K562 (cell line): ENCODE data around the gene TENM3. TPM values are rescaled to one million over a fixed set of nuclear protein-coding genes. Genes with fewer than 3 reads are reported as not detected.

Experiments used
- ATAC-seq: fragments of 200-7000 bp; cut with Tn5 transposase; 3 replicates; pipeline ENCODE4 v1.9.1; 2020; ENCODE audit warnings: moderate library complexity
- BruUV-seq: library from RNA; stranded (reverse); fragments of 400-500 nt; replicated peaks from 2 replicates; lab custom pipeline; 2021; lab: Mats Ljungman, UMichigan
- CTCF ChIA-PET: fragments of 300-600 bp; formaldehyde crosslinking; extraction: SDS; loops from one replicate; lab custom pipeline; 2021; ENCODE audit warnings: low intra/inter-chr PET ratio; lab: Yijun Ruan, JAX
- POLR2A ChIA-PET: fragments of 300-600, 350-650 bp; sonication (Branson Sonifier 250); formaldehyde crosslinking; extraction: SDS; loops from one replicate; lab custom pipeline; 2021; ENCODE audit warnings: antibody characterized with exemption, inconsistent platforms; lab: Yijun Ruan, JAX
- DNase-seq, 4 experiments: peaks; one replicate each; pipeline versions ENCODE4 v3.0.0 to v3.0.0-alpha.2; 2011 to 2018; ENCODE audit warnings: low spot score in 3 of 4, mixed read lengths in 3 of 4; ENCODE audit errors: extremely low read depth in 1 of 4
- FAIRE-seq: peaks from 2 replicates; lab custom pipeline; 2011; peaks lifted over from hg19 to GRCh38; lab: Jason Lieb, UNC
- H2AFZ ChIP-seq: 2 replicates; pipeline ENCODE4 v1.6.0; 2011; ENCODE audit warnings: low read depth, low read length, control low read depth, inconsistent platforms
- H3K27ac ChIP-seq: fragments of 200-600 bp; 3 replicates; pipeline ENCODE4 v1.8.0; 2011; ENCODE audit warnings: low read depth, mild to moderate bottlenecking, control low read depth, inconsistent platforms, low read length, moderate library complexity, mixed read lengths; ENCODE audit errors: extremely low read depth
- H3K27me3 ChIP-seq, 2 experiments: fragments of 300-600 bp in 1 of 2; 2 replicates in 1 of 2; 3 replicates in 1 of 2; pipeline versions ENCODE4 v1.6.0 to v1.8.0; 2011; ENCODE audit warnings: inconsistent platforms in 2 of 2, low read length in 2 of 2, mild to moderate bottlenecking in 1 of 2, mixed read lengths in 1 of 2, moderate library complexity in 1 of 2; ENCODE audit not compliant: control insufficient read depth in 2 of 2, insufficient read depth in 2 of 2
- H3K36me3 ChIP-seq: fragments of 300-600 bp; 3 replicates; pipeline ENCODE4 v1.8.0; 2011; ENCODE audit warnings: mild to moderate bottlenecking, low read length, inconsistent platforms; ENCODE audit not compliant: control insufficient read depth, insufficient read depth
- H3K4me1 ChIP-seq, 2 experiments: fragments of 200-600 bp in 1 of 2; replicated peaks in 1 of 2; 2 replicates in 1 of 2; 3 replicates in 1 of 2; pipeline versions ENCODE4 v1.5.1 to v1.8.0; 2011; ENCODE audit warnings: inconsistent platforms in 2 of 2, low read length in 2 of 2, mild to moderate bottlenecking in 1 of 2, mixed read lengths in 1 of 2, moderate library complexity in 1 of 2; ENCODE audit not compliant: control insufficient read depth in 2 of 2, insufficient read depth in 2 of 2
- H3K4me2 ChIP-seq: 2 replicates; pipeline ENCODE4 v1.6.1; 2011; ENCODE audit warnings: low read length, control low read depth, inconsistent platforms, mixed read lengths; ENCODE audit not compliant: insufficient read depth
- H3K4me3 ChIP-seq: fragments of 200-600 bp; sonication (generic), shearing (Covaris generic); 2 replicates; pipeline ENCODE4 v1.5.1; 2016; ENCODE audit warnings: control low read depth, inconsistent platforms
- H3K79me2 ChIP-seq: fragments of 200-600 bp; 3 replicates; pipeline ENCODE4 v1.8.0; 2011; ENCODE audit warnings: low read length, inconsistent platforms; ENCODE audit not compliant: control insufficient read depth, insufficient read depth
- H3K9ac ChIP-seq, 2 experiments: 2 replicates each; pipeline versions ENCODE4 v1.6.0 to v1.6.1; 2011; ENCODE audit warnings: low read depth in 2 of 2, low read length in 2 of 2, control low read depth in 1 of 2, inconsistent platforms in 1 of 2, mild to moderate bottlenecking in 1 of 2, mixed read lengths in 1 of 2; ENCODE audit not compliant: insufficient read depth in 1 of 2
- H3K9me1 ChIP-seq: one replicate; pipeline ENCODE4 v1.6.0; 2011; ENCODE audit warnings: inconsistent platforms, mild to moderate bottlenecking, low read length, moderate library complexity; ENCODE audit not compliant: control insufficient read depth, insufficient read depth
- H3K9me3 ChIP-seq: replicated peaks from 2 replicates; pipeline ENCODE4 v1.5.1; 2011; ENCODE audit warnings: low read depth, low read length, inconsistent platforms; ENCODE audit not compliant: control insufficient read depth, insufficient read depth
- H4K20me1 ChIP-seq: replicated peaks from 2 replicates; pipeline ENCODE4 v1.6.1; 2011; ENCODE audit warnings: low read length, inconsistent platforms, mixed read lengths; ENCODE audit not compliant: control insufficient read depth, insufficient read depth
- COPS2 ChIP-seq: fragments of 450-650 bp; conservative IDR thresholded peaks from 2 replicates; pipeline ENCODE4 v1.6.1; 2016; ENCODE audit warnings: mild to moderate bottlenecking, moderate library complexity
- CXXC5 ChIP-seq: fragments of 250-450 bp; sonication (Bioruptor Pico); IDR thresholded peaks from 2 replicates; pipeline ENCODE4 v1.8.0; 2022; ENCODE audit warnings: inconsistent platforms, mild to moderate bottlenecking, moderate library complexity
- HDAC6 ChIP-seq: IDR thresholded peaks from 2 replicates; pipeline ENCODE4 v1.6.1; 2012; ENCODE audit warnings: low read depth, mild to moderate bottlenecking, control low read depth, inconsistent platforms, low read length, moderate library complexity
- HDGF ChIP-seq: fragments of 450-650 bp; IDR thresholded peaks from 2 replicates; pipeline ENCODE4 v1.6.1; 2016
- RAD51 ChIP-seq: fragments of 450-650 bp; IDR thresholded peaks from 2 replicates; pipeline ENCODE4 v1.7.1; 2016; ENCODE audit warnings: low read depth, mild to moderate bottlenecking, borderline replicate concordance
- SMARCA4 ChIP-seq: fragments of 450-650 bp; IDR thresholded peaks from 2 replicates; pipeline ENCODE4 v1.6.1; 2016
- SRSF9 ChIP-seq: fragments of 200-400 bp; formaldehyde crosslinking; IDR thresholded peaks from 2 replicates; pipeline ENCODE4 v1.6.1; 2017; ENCODE audit warnings: low read depth, low read length, borderline replicate concordance
- TAF1 ChIP-seq: IDR thresholded peaks from 2 replicates; pipeline ENCODE4 v1.6.1; 2011; ENCODE audit warnings: mild to moderate bottlenecking, low read length, moderate library complexity; ENCODE audit not compliant: insufficient read depth, control insufficient read depth, severe bottlenecking; ENCODE audit errors: extremely low read depth
- YBX1 ChIP-seq: fragments of 450-650 bp; IDR thresholded peaks from 2 replicates; pipeline ENCODE4 v1.7.1; 2016; ENCODE audit warnings: mild to moderate bottlenecking
- ZBTB17 ChIP-seq: fragments of 450-650 bp; formaldehyde crosslinking; IDR thresholded peaks from 2 replicates; pipeline ENCODE4 v1.4.0; 2020; ENCODE audit warnings: mild to moderate bottlenecking
- ZKSCAN3 ChIP-seq: fragments of 250-450 bp; sonication (Bioruptor Pico); IDR thresholded peaks from 2 replicates; pipeline ENCODE4 v1.4.0; 2020
- ZNF174 ChIP-seq: fragments of 250-450 bp; sonication (Bioruptor Pico); IDR thresholded peaks from 2 replicates; pipeline ENCODE4 v1.4.0; 2020; ENCODE audit warnings: mild to moderate bottlenecking
- ZNF785 ChIP-seq: fragments of 250-450 bp; sonication (Bioruptor Pico); IDR thresholded peaks from 2 replicates; pipeline ENCODE4 v1.4.0; 2020; ENCODE audit warnings: mild to moderate bottlenecking
- WGBS: fragments of 100-300 bp; shearing (Covaris generic); methylation state at CpG from one replicate; pipeline ENCODE4 v1.1.6; 2016; ENCODE audit warnings: low coverage, mixed read lengths; ENCODE audit not compliant: insufficient coverage; ENCODE audit errors: missing lambda C conversion rate; 5-methylcytosine and 5-hydroxymethylcytosine counted together
- in situ Hi-C: fragments of 300-500 bp; cut with MboI; formaldehyde crosslinking; loops from 4 replicates; pipeline ENCODE4 v1.15.0; 2018; ENCODE audit warnings: inconsistent platforms, mixed read lengths
- intact Hi-C: fragments of 100-400 bp; cut with micrococcal nuclease; formaldehyde crosslinking; loops from 2 replicates; pipeline ENCODE4 v1.14.2; 2022
- polyA plus RNA-seq, 8 experiments: library from polyadenylated mRNA; depleted of rRNA in 4 of 8; stranded (reverse) in 5 of 8; unstranded in 3 of 8; fragments of >200 nt; fragmentation: Nextera tagmentation in 2 of 8; fragmentation: Illumina TruSeq in 1 of 8; extraction: Ambion mirVana in 2 of 8; extraction: Trizol in 1 of 8; gene quantifications; 2 replicates each; pipeline versions ENCODE4 v1.2.1 to v1.2.3, GENCODE V29; 2011 to 2014; ENCODE audit warnings: inconsistent platforms in 1 of 8, missing spikeins in 1 of 8
- total RNA-seq, 7 experiments: library from RNA; depleted of rRNA in 6 of 7; stranded (reverse); fragments of >200 nt in 6 of 7; fragmentation: Illumina TruSeq in 2 of 7; extraction: Trizol in 2 of 7; gene quantifications; 2 replicates each; pipeline versions ENCODE4 v1.2.1 to v1.2.3, GENCODE V29; 2011 to 2021; ENCODE audit warnings: low replicate concordance in 1 of 7
- TF ChIP-seq, protein P1 (sequence below): sonication (generic); formaldehyde crosslinking; IDR thresholded peaks from 2 replicates; pipeline ENCODE4 v1.8.0; 2022; ENCODE audit warnings: missing genetic modification reagents, mild to moderate bottlenecking, borderline replicate concordance
- TF ChIP-seq, protein P2 (sequence below), 2 experiments: fragments of 450-650 bp in 1 of 2; sonication (generic) in 1 of 2; formaldehyde crosslinking in 1 of 2; IDR thresholded peaks in 1 of 2; conservative IDR thresholded peaks in 1 of 2; 2 replicates each; pipeline versions ENCODE4 v1.6.1 to v1.8.1; 2016 to 2023; ENCODE audit warnings: mild to moderate bottlenecking in 2 of 2, moderate library complexity in 2 of 2, inconsistent platforms in 1 of 2, missing genetic modification reagents in 1 of 2
- TF ChIP-seq, protein P3 (sequence below): fragments of 450-650 bp; formaldehyde crosslinking; IDR thresholded peaks from 2 replicates; pipeline ENCODE4 v1.4.0; 2022; ENCODE audit warnings: missing genetic modification characterization

TENM3 gene
- total and polyA plus RNA-seq, 9 of the 15 experiments (the other 6 are each of a cell fraction or from before 2014, with no cell fraction given), result 0.01 to 0.02 TPM; not detected in 7

DNA sequence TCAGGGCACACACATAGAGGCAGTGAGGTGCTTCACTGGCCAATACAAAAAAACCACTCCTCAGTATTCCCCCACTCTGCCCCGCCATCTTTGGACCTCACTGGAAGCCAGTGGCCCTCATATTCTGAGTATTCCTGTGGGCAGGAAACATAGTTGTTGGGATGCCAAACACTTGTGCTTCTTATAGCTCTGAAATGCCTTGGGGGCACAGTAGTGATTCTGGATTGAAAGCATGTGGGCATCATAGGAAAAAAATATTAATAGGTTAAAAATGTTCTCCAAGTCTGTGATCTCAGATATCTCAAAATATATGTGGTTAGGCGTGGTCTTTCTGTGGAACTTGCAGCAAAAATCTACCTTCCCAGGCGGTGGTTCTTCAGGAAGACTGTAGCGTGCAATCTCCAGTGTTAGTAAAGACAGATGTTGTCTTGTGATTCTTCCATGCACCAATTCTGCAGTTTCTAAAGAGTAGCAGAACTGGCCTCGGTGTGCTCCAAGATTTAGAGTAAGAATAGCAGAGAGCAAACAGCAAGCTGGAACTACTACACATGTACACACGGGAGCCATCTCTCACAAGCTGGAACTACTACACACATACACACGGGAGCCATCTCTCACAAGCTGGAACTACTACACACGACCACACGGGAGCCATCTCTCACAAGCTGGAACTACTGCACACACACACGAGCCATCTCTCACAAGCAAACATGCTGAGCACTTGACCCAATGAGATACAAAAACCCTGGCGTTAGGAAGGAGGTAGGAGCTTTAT is 8.0 kb upstream of the TENM3 start:
- H3K4me1 ChIP-seq, result no peaks in the 10 kb centered on the region
- no peak overlapping the region for H3K9ac ChIP-seq
- ChIA-PET CTCF (no interaction called here), POLR2A (interaction anchor here (1.0 kb wide), 1 partner anchor 9 kb away, joined by 3 read pairs; no protein-coding TSS in a partner anchor)
- H3K4me3 ChIP-seq, result no peak overlapping the region
- 2% methylated on average over 11 of the region's 11 CpGs for WGBS
- H3K4me2 ChIP-seq, result no peak overlapping the region
- no peaks in the 10 kb centered on the region for H3K9me1 ChIP-seq
- in situ Hi-C loops, result no loop called here
- BruUV-seq, result no TSS peak
- H3K36me3 ChIP-seq, result no peaks in the 10 kb centered on the region
- H4K20me1 ChIP-seq, result no peaks in the 10 kb centered on the region
- no peak for TF ChIP-seq ZNF785
- TF ChIP-seq, protein P1, sequence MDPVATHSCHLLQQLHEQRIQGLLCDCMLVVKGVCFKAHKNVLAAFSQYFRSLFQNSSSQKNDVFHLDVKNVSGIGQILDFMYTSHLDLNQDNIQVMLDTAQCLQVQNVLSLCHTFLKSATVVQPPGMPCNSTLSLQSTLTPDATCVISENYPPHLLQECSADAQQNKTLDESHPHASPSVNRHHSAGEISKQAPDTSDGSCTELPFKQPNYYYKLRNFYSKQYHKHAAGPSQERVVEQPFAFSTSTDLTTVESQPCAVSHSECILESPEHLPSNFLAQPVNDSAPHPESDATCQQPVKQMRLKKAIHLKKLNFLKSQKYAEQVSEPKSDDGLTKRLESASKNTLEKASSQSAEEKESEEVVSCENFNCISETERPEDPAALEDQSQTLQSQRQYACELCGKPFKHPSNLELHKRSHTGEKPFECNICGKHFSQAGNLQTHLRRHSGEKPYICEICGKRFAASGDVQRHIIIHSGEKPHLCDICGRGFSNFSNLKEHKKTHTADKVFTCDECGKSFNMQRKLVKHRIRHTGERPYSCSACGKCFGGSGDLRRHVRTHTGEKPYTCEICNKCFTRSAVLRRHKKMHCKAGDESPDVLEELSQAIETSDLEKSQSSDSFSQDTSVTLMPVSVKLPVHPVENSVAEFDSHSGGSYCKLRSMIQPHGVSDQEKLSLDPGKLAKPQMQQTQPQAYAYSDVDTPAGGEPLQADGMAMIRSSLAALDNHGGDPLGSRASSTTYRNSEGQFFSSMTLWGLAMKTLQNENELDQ (CRISPR knock-in tag), result no peak
- no peak for TF ChIP-seq COPS2
- no peak for TF ChIP-seq TAF1
- no peak for TF ChIP-seq ZBTB17 (CRISPR knock-in tag)
- TF ChIP-seq, protein P2, sequence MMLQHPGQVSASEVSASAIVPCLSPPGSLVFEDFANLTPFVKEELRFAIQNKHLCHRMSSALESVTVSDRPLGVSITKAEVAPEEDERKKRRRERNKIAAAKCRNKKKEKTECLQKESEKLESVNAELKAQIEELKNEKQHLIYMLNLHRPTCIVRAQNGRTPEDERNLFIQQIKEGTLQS (IDR thresholded peaks at IDR 0.05), result no peak
- TF ChIP-seq, protein P2 (CRISPR knock-in tag; conservative IDR thresholded peaks at IDR 0.05), result no peak
- TF ChIP-seq HDAC6, result no peak
- TF ChIP-seq, protein P3, sequence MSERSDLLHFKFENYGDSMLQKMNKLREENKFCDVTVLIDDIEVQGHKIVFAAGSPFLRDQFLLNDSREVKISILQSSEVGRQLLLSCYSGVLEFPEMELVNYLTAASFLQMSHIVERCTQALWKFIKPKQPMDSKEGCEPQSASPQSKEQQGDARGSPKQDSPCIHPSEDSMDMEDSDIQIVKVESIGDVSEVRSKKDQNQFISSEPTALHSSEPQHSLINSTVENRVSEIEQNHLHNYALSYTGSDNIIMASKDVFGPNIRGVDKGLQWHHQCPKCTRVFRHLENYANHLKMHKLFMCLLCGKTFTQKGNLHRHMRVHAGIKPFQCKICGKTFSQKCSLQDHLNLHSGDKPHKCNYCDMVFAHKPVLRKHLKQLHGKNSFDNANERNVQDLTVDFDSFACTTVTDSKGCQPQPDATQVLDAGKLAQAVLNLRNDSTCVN (CRISPR knock-in tag), result no peak
- TF ChIP-seq SMARCA4, result no peak
- no peak for TF ChIP-seq CXXC5 (CRISPR knock-in tag)
- TF ChIP-seq ZNF174 (CRISPR knock-in tag), result no peak
- no peak for TF ChIP-seq ZKSCAN3 (CRISPR knock-in tag)
- no peak for TF ChIP-seq YBX1
- no peak for TF ChIP-seq HDGF
- TF ChIP-seq SRSF9, result no peak
- TF ChIP-seq RAD51, result no peak
- FAIRE-seq (no peak), DNase-seq (no peak), ATAC-seq (no peak)
- H2AFZ ChIP-seq, result no peak overlapping the region
- no peaks in the 10 kb centered on the region for H3K79me2 ChIP-seq
- intact Hi-C loops, result no loop called here
- no peaks in the 10 kb centered on the region for H3K9me3 ChIP-seq
- no peak overlapping the region for H3K27ac ChIP-seq
- H3K27me3 ChIP-seq, result peaks cover 0 to 4% of the 10 kb centered on the region in 2 experiments; a peak in 1 of 5 replicates
